H1 (cell line): ENCODE measurements around the gene NLK. TPM values are rescaled to one million over a fixed set of nuclear protein-coding genes. Genes with fewer than 3 reads are reported as not detected.

Source experiments
- CTCF ChIA-PET: fragments of 300-600 bp; sonication (Branson Sonifier 250); formaldehyde crosslinking; loops from one replicate; lab custom pipeline; 2021; ENCODE audit not compliant: partially characterized antibody; lab: Charles Lee
- POLR2A ChIA-PET: fragments of 300-600 bp; sonication (Branson Sonifier 250); formaldehyde crosslinking; loops from one replicate; lab custom pipeline; 2021; ENCODE audit warnings: inconsistent platforms; ENCODE audit not compliant: partially characterized antibody; lab: Charles Lee
- DNase-seq, 2 experiments: peaks; one replicate each; pipeline versions ENCODE4 v3.0.0 to v3.0.0-alpha.2; 2010 to 2022; ENCODE audit warnings: low spot score in 2 of 2, low read depth in 1 of 2, mixed read lengths in 1 of 2
- FAIRE-seq: peaks from 2 replicates; lab custom pipeline; 2011; peaks lifted over from hg19 to GRCh38; lab: Jason Lieb, UNC
- H2AFZ ChIP-seq: 2 replicates; pipeline ENCODE4 v1.8.1; 2012; ENCODE audit warnings: low read length, inconsistent platforms
- H2AK5ac ChIP-seq: 2 replicates; pipeline ENCODE4 v1.6.1; 2013; ENCODE audit warnings: low read depth, low read length
- H2BK120ac ChIP-seq: replicated peaks from 2 replicates; pipeline ENCODE3; 2013; ENCODE audit warnings: low read depth, low read length, inconsistent platforms
- H2BK12ac ChIP-seq: 2 replicates; pipeline ENCODE4 v1.6.1; 2013; ENCODE audit warnings: low read depth, low read length
- H2BK15ac ChIP-seq: 2 replicates; pipeline ENCODE4 v1.6.1; 2013; ENCODE audit warnings: low read length
- H2BK20ac ChIP-seq: 2 replicates; pipeline ENCODE4 v1.6.1; 2013; ENCODE audit warnings: low read length
- H2BK5ac ChIP-seq: 2 replicates; pipeline ENCODE4 v1.6.1; 2013; ENCODE audit warnings: low read depth, low read length
- H3K14ac ChIP-seq: 2 replicates; pipeline ENCODE4 v1.6.1; 2013; ENCODE audit warnings: inconsistent platforms; ENCODE audit not compliant: insufficient read length
- H3K18ac ChIP-seq: 2 replicates; pipeline ENCODE4 v1.6.1; 2013; ENCODE audit warnings: low read length; ENCODE audit errors: extremely low read depth
- H3K23ac ChIP-seq: 2 replicates; pipeline ENCODE4 v1.6.1; 2013; ENCODE audit warnings: inconsistent platforms; ENCODE audit not compliant: insufficient read length
- H3K23me2 ChIP-seq: 2 replicates; pipeline ENCODE4 v1.6.1; 2013; ENCODE audit warnings: low read depth, low read length
- H3K27ac ChIP-seq: 2 replicates; pipeline ENCODE4 v1.6.1; 2011; ENCODE audit warnings: low read depth, low read length, inconsistent platforms
- H3K27me3 ChIP-seq, 4 experiments: replicated peaks in 1 of 4; 1 replicate in 1 of 4; 2 replicates in 3 of 4; pipeline versions ENCODE4 v1.6.1 to v1.8.1; 2011 to 2013; ENCODE audit warnings: low read length in 3 of 4, mild to moderate bottlenecking in 3 of 4, inconsistent platforms in 2 of 4, mixed read lengths in 2 of 4, moderate library complexity in 1 of 4; ENCODE audit not compliant: control insufficient read depth in 3 of 4, insufficient read depth in 3 of 4; ENCODE audit errors: extremely low read depth in 1 of 4
- H3K36me3 ChIP-seq, 4 experiments: 2 replicates each; pipeline versions ENCODE4 v1.6.1 to v1.8.1; 2011 to 2013; ENCODE audit warnings: mild to moderate bottlenecking in 4 of 4, low read length in 3 of 4, moderate library complexity in 2 of 4, control low read depth in 1 of 4, inconsistent platforms in 1 of 4; ENCODE audit not compliant: insufficient read depth in 4 of 4, control insufficient read depth in 2 of 4
- H3K4ac ChIP-seq: replicated peaks from 2 replicates; pipeline ENCODE3; 2013; ENCODE audit warnings: low read length, low read depth, mixed read lengths, inconsistent platforms; ENCODE audit not compliant: insufficient read length
- H3K4me1 ChIP-seq, 4 experiments: replicated peaks in 1 of 4; 1 replicate in 1 of 4; 2 replicates in 3 of 4; pipeline versions ENCODE4 v1.6.1 to v1.8.1; 2011 to 2013; ENCODE audit warnings: low read length in 3 of 4, inconsistent platforms in 2 of 4, mixed read lengths in 1 of 4; ENCODE audit not compliant: insufficient read depth in 4 of 4, control insufficient read depth in 3 of 4
- H3K4me2 ChIP-seq, 2 experiments: 2 replicates each; pipeline versions ENCODE4 v1.6.1 to v1.8.1; 2011 to 2013; ENCODE audit warnings: low read depth in 2 of 2, low read length in 2 of 2, control low read depth in 1 of 2, inconsistent platforms in 1 of 2, mild to moderate bottlenecking in 1 of 2; ENCODE audit not compliant: insufficient read depth in 1 of 2
- H3K4me3 ChIP-seq, 4 experiments: fragments of 200-600, 300-600 bp in 1 of 4; sonication (generic), shearing (Covaris generic), sonication (Bioruptor Twin) in 1 of 4; 2 replicates each; pipeline versions ENCODE4 v1.5.1 to v1.8.1; 2011 to 2016; ENCODE audit warnings: low read length in 4 of 4, low read depth in 3 of 4, control low read depth in 2 of 4, inconsistent platforms in 2 of 4, mild to moderate bottlenecking in 2 of 4, mixed read lengths in 1 of 4, moderate library complexity in 1 of 4; ENCODE audit not compliant: insufficient read depth in 2 of 4; ENCODE audit errors: extremely low read depth in 1 of 4
- H3K56ac ChIP-seq: replicated peaks from 2 replicates; pipeline ENCODE3; 2013; ENCODE audit warnings: low read depth, mild to moderate bottlenecking, mixed read lengths, low read length, inconsistent platforms; ENCODE audit not compliant: insufficient read length
- H3K79me1 ChIP-seq: 2 replicates; pipeline ENCODE4 v1.6.1; 2013; ENCODE audit warnings: low read depth, low read length, control low read depth
- H3K79me2 ChIP-seq, 2 experiments: 2 replicates each; pipeline versions ENCODE4 v1.6.1 to v1.8.1; 2012 to 2013; ENCODE audit warnings: low read length in 2 of 2, mild to moderate bottlenecking in 2 of 2, inconsistent platforms in 1 of 2; ENCODE audit not compliant: insufficient read depth in 2 of 2, control insufficient read depth in 1 of 2
- H3K9ac ChIP-seq, 4 experiments: replicated peaks in 1 of 4; 1 replicate in 1 of 4; 2 replicates in 3 of 4; pipeline versions ENCODE4 v1.6.1 to v1.8.1; 2011 to 2013; ENCODE audit warnings: low read depth in 3 of 4, low read length in 3 of 4, control low read depth in 2 of 4, mild to moderate bottlenecking in 2 of 4, moderate library complexity in 2 of 4, inconsistent platforms in 1 of 4; ENCODE audit errors: extremely low read depth in 1 of 4
- H3K9me3 ChIP-seq, 2 experiments: 2 replicates each; pipeline versions ENCODE4 v1.6.1 to v1.8.1; 2012 to 2013; ENCODE audit warnings: mild to moderate bottlenecking in 2 of 2, moderate library complexity in 2 of 2, control low read depth in 1 of 2, inconsistent platforms in 1 of 2, low read depth in 1 of 2, low read length in 1 of 2, mixed read lengths in 1 of 2; ENCODE audit not compliant: insufficient read depth in 2 of 2
- H4K20me1 ChIP-seq, 2 experiments: replicated peaks in 1 of 2; 2 replicates each; pipeline versions ENCODE3 to v1.8.1; 2011 to 2013; ENCODE audit warnings: inconsistent platforms in 2 of 2, low read length in 2 of 2, mild to moderate bottlenecking in 1 of 2; ENCODE audit not compliant: insufficient read depth in 2 of 2, control insufficient read depth in 1 of 2
- H4K5ac ChIP-seq: 2 replicates; pipeline ENCODE4 v1.6.1; 2013; ENCODE audit warnings: low read length, low read depth, mixed read lengths, inconsistent platforms; ENCODE audit not compliant: insufficient read length
- H4K8ac ChIP-seq: 2 replicates; pipeline ENCODE4 v1.8.0; 2013; ENCODE audit warnings: mild to moderate bottlenecking, moderate library complexity, low read length, inconsistent platforms; ENCODE audit not compliant: insufficient read depth; ENCODE audit errors: extremely low read depth
- H4K91ac ChIP-seq: replicated peaks from 2 replicates; pipeline ENCODE3; 2013; ENCODE audit warnings: low read length, mixed read lengths, inconsistent platforms; ENCODE audit not compliant: insufficient read length
- RAD21 ChIP-seq, 2 experiments: IDR thresholded peaks in 1 of 2; conservative IDR thresholded peaks in 1 of 2; 2 replicates each; pipeline ENCODE4 v1.6.1; 2011; ENCODE audit warnings: low read depth in 2 of 2, low read length in 2 of 2, improper control_type of control experiment in 1 of 2, inconsistent platforms in 1 of 2, mild to moderate bottlenecking in 1 of 2, moderate library complexity in 1 of 2
- WGBS, 2 experiments: shearing (Covaris generic) in 1 of 2; methylation state at CpG; one replicate each; pipeline versions ENCODE4 v1.1.6 to v1.1.7; 2013 to 2015; ENCODE audit warnings: low lambda C conversion rate in 2 of 2, mixed read lengths in 2 of 2, inconsistent platforms in 1 of 2, low coverage in 1 of 2, missing lambda C conversion rate in 1 of 2; ENCODE audit not compliant: insufficient replicate concordance in 2 of 2, insufficient coverage in 1 of 2, insufficient read length in 1 of 2; ENCODE audit errors: extremely low coverage in 1 of 2, missing lambda C conversion rate in 1 of 2; 5-methylcytosine and 5-hydroxymethylcytosine counted together
- polyA plus RNA-seq, 7 experiments: library from polyadenylated mRNA; depleted of rRNA in 3 of 7; stranded (reverse) in 5 of 7; unstranded in 2 of 7; fragments of >200 nt in 5 of 7; fragments of 200-250 nt in 2 of 7; gene quantifications; 1 replicate in 5 of 7; 2 replicates in 1 of 7; 4 replicates in 1 of 7; pipeline versions ENCODE4 v1.2.1 to v1.2.3, GENCODE V29; 2011 to 2013; ENCODE audit warnings: missing spikeins in 2 of 7, mixed read lengths in 2 of 7
- total RNA-seq: library from RNA; stranded (reverse); fragmentation: NEBNext Ultra II Directional; extraction: Animal tissue kit (Norgen Biotek cat#: 25700); gene quantifications from 2 replicates; pipeline ENCODE4 v1.2.1, GENCODE V29; 2021

Gene NLK
- total and polyA plus RNA-seq, 2 of the 8 experiments (the other 6 are each of a cell fraction or from before 2014, with no cell fraction given), result 30.8 to 49.9 TPM

- Histone ChIP-seq H3K4me2 (no peak overlapping the region), H3K79me2 (no peaks in the 10 kb centered on the region), H2BK12ac (no peak overlapping the region), H3K27me3 (no peaks in the 10 kb centered on the region), H3K4me3 (no peak overlapping the region), H2BK5ac (no peak overlapping the region), H2AK5ac (no peak overlapping the region), H3K27ac (no peak overlapping the region), H3K23me2 (no peaks in the 10 kb centered on the region), H3K4me1 (no peaks in the 10 kb centered on the region), H3K79me1 (no peaks in the 10 kb centered on the region), H4K20me1 (no peaks in the 10 kb centered on the region), H2AFZ (no peak overlapping the region), H3K18ac (no peak overlapping the region), H4K91ac (no peak overlapping the region), H4K8ac (no peak overlapping the region), H2BK20ac (no peak overlapping the region), H2BK15ac (no peak overlapping the region), H3K23ac (no peak overlapping the region), H3K14ac (no peak overlapping the region), H4K5ac (no peak overlapping the region), H3K9me3 (no peaks in the 10 kb centered on the region), H3K9ac (no peak overlapping the region), H3K56ac (no peak overlapping the region), H2BK120ac (no peak overlapping the region), H3K36me3 (0 out of 8 replicates have a peak, but pooled peaks cover 0 to 4% (median 0%) of the 10 kb centered on the region in 4 experiments), H3K4ac (no peak overlapping the region)
- DNase-seq, result no peak
- ChIA-PET POLR2A (interaction anchor here (0.9 to 1.7 kb wide), 2 partner anchors 11 to 13 kb away, joined by 3 read pairs; no protein-coding TSS in a partner anchor), CTCF (no interaction called here)
- WGBS, 2 experiments, result 89% methylated on average over 3 of the region's 3 CpGs; no CpG with 5 or more reads in 1 of the 2 experiments
- no peak for FAIRE-seq
- no peak for TF ChIP-seq RAD21 (IDR thresholded peaks at IDR 0.05 in 1 of 2, conservative IDR thresholded peaks at IDR 0.05 in 1 of 2; ENCODE audit: low read depth in 2 of 2, low read length in 2 of 2)
Measured at GRCh38 chr17:28144019-28144418, 101.5 kb downstream of the NLK start.
